Astrocyte of the spinal cord (primary cell): ENCODE data around the gene KRT27.

Experiments used
- DNase-seq: peaks from one replicate; pipeline ENCODE4 v3.0.0; 2011; ENCODE audit warnings: low read depth, low spot score
- H3K4me3 ChIP-seq: 2 replicates; pipeline ENCODE4 v1.5.1; 2011; ENCODE audit warnings: low read depth, mild to moderate bottlenecking, low read length, moderate library complexity
- CTCF ChIP-seq: IDR thresholded peaks from 2 replicates; pipeline ENCODE4 v1.5.1; 2012; ENCODE audit warnings: low read depth, mild to moderate bottlenecking, low read length, inconsistent platforms
- in situ Hi-C: cut with HindIII; loops from 2 replicates; pipeline ENCODE4 v1.10.0; 2017; ENCODE audit warnings: low sequenced_read_pairs

KRT27 gene

GRCh38 chr17:40812639-40813038, 30.3 kb upstream of the KRT27 start:
- no peak for TF ChIP-seq CTCF
- in situ Hi-C loops = no loop called here
- H3K4me3 ChIP-seq = no peak overlapping the region
- no peak for DNase-seq

- DNase-seq = peak; percentile 31
- no peak overlapping the region for H3K4me3 ChIP-seq
- TF ChIP-seq CTCF = no peak
- in situ Hi-C loops = no loop called here
These were observed 28.1 kb upstream of the KRT27 start for GRCh38 chr17:40810494-40810893.

GRCh38 chr17:40809721-40810421, 27.5 kb upstream of the KRT27 start:
- in situ Hi-C loops = no loop called here
- no peak for TF ChIP-seq CTCF
- DNase-seq = no peak
- H3K4me3 ChIP-seq = no peak overlapping the region

GRCh38 chr17:40806131-40806530, 23.8 kb upstream of the KRT27 start:
- in situ Hi-C loops = no loop called here
- no peak overlapping the region for H3K4me3 ChIP-seq
- no peak for TF ChIP-seq CTCF
- DNase-seq = no peak

- peak; percentile 66 for DNase-seq
- no peak overlapping the region for H3K4me3 ChIP-seq
- TF ChIP-seq CTCF = peak; percentile 92
- in situ Hi-C loops = no loop called here
These were observed 21.3 kb upstream of the KRT27 start for GRCh38 chr17:40803617-40804082.

GRCh38 chr17:40801157-40801556, 18.8 kb upstream of the KRT27 start:
- in situ Hi-C loops = no loop called here
- no peak overlapping the region for H3K4me3 ChIP-seq
- DNase-seq = no peak
- no peak for TF ChIP-seq CTCF

DNA sequence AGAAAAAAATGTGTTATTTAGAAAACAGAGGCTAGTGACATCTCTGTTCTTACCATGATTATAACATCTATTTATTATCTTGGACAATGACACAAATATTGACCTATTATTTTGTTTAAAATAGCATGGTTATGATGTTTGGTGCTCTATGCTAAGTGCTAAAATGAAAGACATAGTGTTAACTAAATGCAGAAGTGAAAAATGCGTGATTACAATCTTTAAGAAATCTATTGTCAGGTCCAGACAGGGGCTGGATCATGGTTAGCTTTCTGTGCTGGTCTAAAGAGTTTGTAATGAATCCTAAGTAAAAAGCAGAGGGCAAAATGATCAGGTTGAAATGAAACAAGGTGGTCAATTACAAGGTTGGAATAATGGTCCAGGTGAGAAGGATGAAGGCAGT, 18.0 kb upstream of the KRT27 start:
- no peak for DNase-seq
- H3K4me3 ChIP-seq = no peak overlapping the region
- no peak for TF ChIP-seq CTCF
- in situ Hi-C loops = no loop called here
